Left kidney (tissue), 2 donors: Measurements from ENCODE around the gene IFITM1. TPM values are rescaled to one million over a fixed set of nuclear protein-coding genes. Genes with fewer than 3 reads are reported as not detected.
"Not testable (repeated sequence)": the region's sequence is repeated elsewhere in the genome, so short reads cannot be mapped to it uniquely, and the experiment has no call there.

ENCODE experiments used
- DNase-seq: peaks from one replicate; pipeline ENCODE4 v3.0.0-alpha.2; 2013
- polyA plus RNA-seq: library from polyadenylated mRNA; unstranded; fragments of 120-200 nt; gene quantifications from one replicate; pipeline ENCODE4 v1.2.1, GENCODE V29; 2013; ENCODE audit not compliant: insufficient read length

The IFITM1 gene
- polyA plus RNA-seq, 1 donor = 38.1 TPM

DNA sequence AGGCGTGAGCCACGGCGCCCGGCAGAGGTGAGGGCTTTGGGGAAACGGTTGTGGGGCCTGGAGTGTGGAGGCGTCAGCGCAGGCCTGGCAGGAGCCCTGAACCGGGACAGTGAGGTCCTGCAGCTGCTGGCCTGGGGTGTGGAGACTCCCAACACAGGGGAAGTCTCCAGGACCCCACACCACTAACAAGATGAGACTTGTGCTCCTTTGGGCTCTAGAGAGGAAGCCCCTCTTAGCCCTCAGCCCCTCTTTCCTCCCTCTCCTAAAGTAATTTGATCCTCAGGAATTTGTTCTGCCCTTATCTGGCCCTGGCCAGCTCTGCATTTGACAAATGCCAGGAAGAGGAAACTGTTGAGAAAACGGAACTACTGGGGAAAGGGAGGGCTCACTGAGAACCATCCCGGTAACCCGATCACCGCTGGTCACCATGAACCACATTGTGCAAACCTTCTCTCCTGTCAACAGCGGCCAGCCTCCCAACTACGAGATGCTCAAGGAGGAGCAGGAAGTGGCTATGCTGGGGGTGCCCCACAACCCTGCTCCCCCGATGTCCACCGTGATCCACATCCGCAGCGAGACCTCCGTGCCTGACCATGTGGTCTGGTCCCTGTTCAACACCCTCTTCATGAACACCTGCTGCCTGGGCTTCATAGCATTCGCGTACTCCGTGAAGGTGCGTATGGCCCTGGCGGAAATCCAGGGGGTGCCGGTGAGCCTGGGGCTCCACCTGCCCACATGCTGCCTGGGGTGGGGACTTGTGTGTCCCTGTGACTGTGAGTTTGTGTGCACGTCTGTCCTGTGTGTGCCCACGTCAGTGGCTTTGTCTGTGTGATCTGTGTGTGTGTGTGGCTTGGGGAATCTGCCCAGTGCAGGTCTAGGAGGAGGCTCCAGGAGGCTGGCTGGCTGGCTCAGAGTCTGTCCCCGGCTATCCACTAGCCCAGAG, 5.8 kb upstream of the IFITM1 start, which contains the start of gene IFITM2:
IFITM2 (plus strand) TSS at position 51 of the 943 bp plus-strand sequence; CDS start at position 428, 377 bp downstream.
- DNase-seq = peak; percentile 86

DNA sequence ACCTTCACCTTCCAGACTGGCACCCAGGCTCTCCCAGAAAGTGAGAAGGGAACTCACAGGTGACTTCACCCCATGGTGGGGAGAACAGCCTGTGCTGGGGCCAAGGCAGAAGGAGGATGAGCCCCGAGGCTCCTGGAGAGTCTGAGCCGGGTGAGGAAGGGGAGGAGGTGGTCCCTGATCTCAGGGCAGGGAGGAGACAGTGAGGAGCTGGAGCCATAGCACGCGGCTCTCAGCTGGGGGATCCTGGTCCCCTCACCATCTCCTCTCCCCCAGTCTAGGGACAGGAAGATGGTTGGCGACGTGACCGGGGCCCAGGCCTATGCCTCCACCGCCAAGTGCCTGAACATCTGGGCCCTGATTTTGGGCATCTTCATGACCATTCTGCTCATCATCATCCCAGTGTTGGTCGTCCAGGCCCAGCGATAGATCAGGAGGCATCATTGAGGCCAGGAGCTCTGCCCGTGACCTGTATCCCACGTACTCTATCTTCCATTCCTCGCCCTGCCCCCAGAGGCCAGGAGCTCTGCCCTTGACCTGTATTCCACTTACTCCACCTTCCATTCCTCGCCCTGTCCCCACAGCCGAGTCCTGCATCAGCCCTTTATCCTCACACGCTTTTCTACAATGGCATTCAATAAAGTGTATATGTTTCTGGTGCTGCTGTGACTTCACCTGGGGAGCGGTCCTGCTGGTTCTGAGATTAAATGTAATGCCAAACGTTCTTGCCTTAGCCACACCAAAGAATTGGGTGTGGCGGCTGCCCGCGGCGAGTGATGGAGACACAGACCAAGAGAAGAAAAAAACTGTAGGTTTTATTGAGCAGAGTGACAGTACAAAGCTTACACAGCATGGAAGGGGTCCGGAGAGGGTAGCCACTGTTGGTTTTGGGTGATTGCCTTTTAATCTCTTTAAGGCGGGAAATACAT, 4.8 kb upstream of the IFITM1 start:
- not testable (repeated sequence) for DNase-seq

DNA sequence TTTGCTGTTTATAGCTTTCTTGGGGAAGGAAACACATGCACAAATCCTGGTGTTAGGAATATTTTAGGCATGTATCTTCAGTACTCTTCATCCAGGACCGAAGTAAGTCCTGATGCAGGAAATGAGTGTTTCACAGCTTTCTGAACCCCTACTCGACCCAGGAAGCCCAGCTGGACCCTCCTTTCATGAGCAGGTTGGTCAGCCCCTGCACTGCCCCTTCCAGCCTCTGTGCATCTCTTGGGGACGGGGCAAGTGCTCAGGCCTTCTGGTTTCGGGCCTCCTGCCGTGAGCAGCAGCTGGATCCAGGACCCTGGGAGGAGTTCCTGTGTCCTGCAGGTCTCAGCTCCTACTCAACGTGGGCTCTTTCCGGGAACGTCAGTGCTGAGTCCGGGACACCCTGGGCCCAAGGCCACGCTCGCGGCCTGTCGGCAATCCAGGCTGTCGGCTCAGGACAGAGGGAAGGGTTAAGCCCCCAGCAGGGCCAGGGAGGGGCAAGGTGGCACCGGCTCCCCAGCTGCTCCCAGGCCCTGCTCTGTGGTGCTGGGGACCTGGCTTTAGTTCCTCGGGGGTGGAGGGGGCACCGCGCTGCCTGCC, 3.8 kb upstream of the IFITM1 start:
- DNase-seq = not testable (repeated sequence)

- not testable (repeated sequence) for DNase-seq
These were observed 2.7 kb upstream of the IFITM1 start for GRCh38 chr11:311013-311748.

DNA sequence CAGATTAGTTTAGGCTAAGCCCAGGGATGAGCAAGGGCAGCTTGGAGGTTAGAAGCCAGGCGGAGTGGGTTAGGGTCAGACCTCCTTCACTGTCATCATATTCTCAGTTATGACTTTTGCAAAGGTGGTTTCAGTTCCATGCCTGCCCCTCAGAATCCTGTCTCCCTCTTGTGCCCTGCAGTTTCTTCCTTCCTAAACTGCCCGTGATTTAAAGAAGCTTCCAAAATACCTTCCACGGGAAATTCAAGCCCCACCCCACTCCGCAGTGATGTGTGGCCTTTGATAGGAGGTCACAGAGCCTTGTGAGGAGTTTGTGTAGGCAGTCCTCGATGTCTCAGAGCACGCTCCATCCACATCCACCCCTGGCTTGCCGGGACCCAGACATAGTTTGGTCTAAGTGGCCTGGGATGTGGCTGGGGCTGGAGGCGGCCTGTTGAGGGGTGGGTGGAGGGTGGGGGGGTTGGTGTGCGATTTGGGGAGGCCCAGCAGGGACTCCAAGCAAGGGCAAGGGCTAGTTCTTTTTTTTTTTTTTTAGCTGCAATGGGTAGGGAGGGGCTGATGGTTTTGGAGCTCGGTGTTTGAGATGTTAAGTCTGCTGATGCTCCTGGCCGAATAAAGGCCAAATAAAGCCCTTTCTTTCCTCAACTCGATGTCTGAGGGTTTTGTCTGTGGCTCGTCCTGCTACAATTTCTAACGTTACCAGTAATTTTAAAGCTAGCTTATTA, 1.6 kb upstream of the IFITM1 start:
- DNase-seq = no peak

DNA sequence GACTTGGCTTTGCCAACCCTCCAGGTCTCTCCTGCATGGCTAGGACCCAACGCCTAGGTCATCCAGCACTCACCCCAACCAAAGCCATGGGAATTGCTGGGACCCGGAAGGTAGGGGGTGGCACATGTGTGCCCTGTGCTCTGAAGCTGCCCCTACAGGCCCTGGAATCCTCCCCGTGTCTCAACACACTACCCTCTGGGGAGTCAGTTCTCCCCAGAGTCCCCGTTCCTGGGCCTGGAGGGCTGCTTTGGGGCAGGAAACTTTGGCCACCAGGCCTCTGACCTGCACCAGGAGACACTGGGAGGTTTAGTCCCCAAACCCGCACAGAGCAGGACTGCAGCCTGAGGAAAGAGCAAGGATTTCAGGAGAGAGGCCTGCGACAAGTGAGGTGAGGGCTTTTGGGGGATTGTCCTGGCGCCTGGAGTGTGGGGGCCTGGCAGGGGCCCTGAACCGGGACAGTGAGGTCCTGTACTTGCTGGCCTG, 495 bp upstream of the IFITM1 start:
- DNase-seq = no peak

GRCh38 chr11:314554-314875, 675 bp downstream of the IFITM1 start:
- not testable (repeated sequence) for DNase-seq

- DNase-seq = no peak
These were observed 1.2 kb downstream of the IFITM1 start for GRCh38 chr11:315051-315481.

GRCh38 chr11:315516-315994, 1.7 kb downstream of the IFITM1 start:
- DNase-seq = no peak

GRCh38 chr11:316031-316701, 2.3 kb downstream of the IFITM1 start:
- no peak for DNase-seq

DNA sequence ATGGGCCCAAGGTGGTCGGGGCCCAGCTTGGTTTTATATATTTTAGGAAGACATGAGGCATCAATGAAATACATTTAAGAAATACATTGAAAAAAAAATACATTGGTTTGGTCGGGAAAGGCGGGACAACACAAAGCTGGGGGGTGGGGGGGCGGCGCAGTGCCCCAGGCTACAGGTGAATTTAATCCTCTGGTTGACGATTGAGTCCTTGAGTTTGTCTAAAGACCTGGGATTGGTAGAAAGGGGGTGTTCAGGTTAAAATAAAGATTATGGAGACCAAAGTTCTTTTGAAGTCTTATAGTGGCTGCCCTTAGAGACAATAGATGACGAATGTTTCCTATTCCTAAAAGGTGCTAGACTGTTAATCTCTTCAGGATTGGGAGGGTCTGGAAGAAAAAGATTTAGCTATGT, 3.1 kb downstream of the IFITM1 start:
- no peak for DNase-seq

DNA sequence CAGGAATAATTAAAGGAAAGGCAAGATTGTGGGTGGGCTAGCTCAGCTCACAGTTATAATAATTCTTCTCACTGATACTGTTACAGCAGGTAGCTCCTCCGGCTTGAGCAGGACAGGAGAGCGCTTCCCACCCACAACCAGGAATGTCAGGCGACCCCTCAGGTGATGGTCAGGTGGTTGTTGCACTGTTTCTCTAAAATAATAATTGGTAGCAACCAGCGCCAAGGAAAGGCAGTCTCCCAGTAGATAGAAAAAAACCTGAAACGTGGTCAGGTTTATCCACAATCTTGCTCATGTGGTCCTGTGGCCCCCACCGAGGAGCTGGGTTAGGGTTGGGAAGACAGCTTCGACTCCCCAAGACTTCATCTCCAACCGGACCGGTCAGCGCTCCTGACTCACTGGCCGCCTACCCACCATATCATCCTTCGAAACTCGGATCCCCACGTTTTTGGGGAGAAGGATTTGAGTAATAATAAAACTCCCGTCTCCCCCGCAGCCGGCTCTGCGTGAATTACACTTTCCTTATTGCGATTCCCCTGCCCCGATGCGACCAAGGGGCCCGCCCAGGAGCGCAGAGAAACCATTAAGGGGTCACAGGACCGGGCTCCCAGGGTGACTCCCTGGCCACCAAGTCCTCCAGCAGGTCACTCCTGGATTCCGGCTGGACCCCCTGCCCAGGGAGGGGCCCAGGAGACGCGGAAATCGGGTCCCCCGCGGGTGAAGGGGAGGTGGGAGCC, 4.0 kb downstream of the IFITM1 start:
- DNase-seq = not testable (repeated sequence)

- not testable (repeated sequence) for DNase-seq
These were observed 4.7 kb downstream of the IFITM1 start for GRCh38 chr11:318405-319120.

- DNase-seq = not testable (repeated sequence)
These were observed 5.5 kb downstream of the IFITM1 start for GRCh38 chr11:319121-319887.

DNA sequence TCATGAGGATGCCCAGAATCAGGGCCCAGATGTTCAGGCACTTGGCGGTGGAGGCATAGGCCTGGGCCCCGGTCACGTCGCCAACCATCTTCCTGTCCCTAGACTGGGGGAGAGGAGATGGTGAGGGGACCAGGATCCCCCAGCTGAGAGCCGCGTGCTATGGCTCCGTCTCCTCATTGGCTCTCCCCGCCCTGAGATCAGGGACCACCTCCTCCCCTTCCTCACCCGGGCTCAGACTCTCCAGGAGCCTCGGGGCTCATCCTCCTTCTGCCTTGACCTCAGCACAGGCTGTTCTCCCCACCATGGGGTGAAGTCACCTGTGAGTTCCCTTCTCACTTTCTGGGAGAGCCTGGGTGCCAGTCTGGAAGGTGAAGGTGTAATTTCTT, 6.0 kb downstream of the IFITM1 start:
- DNase-seq = not testable (repeated sequence)

DNA sequence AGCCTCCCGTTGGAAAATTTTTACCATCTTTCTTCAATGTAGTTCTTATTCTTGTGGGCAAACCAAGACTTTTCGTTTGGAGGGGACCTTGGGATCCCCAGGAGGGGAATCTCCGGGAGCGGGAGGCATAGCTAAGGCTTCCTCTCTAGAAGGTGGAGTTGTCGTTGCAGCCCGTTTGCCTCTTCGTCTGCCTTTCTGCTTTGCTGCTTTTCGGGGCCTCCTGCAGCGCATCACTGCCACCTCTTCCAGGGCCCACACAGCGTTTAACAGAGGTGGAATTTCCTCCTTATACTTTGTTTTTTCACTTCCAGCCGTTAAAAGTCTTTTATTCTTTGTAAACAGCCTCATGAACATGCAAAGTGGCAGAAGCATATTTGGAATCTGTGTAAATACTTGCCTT, 10.3 kb downstream of the IFITM1 start:
- DNase-seq = no peak
